GM21723 (cell line): ENCODE data around the gene ZNF92.
"Not testable (repeated sequence)": the region's sequence is repeated elsewhere in the genome, so short reads cannot be mapped to it uniquely, and the experiment has no call there.

Source experiments
- ATAC-seq: cut with Tn5 transposase; IDR thresholded peaks from one replicate; pipeline ENCODE4 v1.9.1; 2021; ENCODE audit warnings: mild to moderate bottlenecking, moderate library complexity; ENCODE audit not compliant: unreplicated experiment

ZNF92 gene

GRCh38 chr7:65373608-65374351 is at the start of gene ZNF92:
TSS of gene ZNF92 (plus strand) at chr7:65373855. CDS start at chr7:65373998, 143 bp downstream.
- ATAC-seq: peak; percentile 100

DNA sequence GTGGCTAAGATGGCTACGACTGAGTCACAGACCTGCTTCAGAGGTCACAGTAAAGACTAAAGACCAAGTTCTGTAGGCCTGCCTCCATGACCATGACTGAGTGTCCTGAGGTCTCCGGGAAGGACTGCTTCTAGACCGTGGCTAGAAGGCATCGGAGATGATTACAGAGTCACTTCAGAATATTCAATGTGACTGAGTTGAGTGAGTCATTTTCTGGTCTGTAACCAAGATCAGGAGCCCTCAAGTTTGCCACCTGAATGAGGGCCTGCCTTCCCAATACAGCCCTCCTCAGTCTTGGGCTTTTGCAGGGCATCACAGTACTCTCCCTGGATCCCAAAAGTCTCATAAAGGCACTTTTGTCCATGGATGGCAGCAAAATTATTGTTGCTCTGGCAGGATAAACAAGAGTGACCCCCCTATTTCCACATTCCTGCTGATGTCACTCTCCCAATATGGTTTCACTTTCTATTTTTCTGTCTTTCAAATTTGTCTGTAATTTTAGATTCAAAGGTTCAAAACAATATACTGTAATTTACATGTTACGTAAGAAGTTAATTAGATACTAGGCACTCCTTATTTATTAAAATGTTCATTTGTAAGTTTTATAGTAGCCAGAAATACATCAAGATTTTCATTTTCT is 47.7 kb upstream of the ZNF92 start:
- no peak for ATAC-seq

DNA sequence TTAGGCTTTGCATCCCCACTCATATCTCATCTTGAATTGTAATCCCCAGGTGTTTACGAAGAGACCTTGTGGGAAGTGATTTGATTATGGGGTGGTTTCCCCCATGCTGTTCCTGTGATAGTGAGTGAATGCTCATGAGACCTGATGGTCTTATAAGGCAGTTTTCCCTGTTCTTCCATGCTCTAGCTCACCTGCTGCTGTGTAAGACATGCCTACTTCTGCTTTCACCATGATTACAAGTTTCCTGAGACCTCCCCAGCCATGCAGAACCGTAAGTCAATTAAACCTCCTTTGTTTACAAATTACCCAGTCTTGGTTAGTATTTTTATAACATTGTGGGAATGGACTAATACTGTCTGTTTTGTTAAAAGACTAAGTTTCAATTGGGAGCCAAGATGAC is 35.3 kb upstream of the ZNF92 start:
- peak; percentile 60 for ATAC-seq

DNA sequence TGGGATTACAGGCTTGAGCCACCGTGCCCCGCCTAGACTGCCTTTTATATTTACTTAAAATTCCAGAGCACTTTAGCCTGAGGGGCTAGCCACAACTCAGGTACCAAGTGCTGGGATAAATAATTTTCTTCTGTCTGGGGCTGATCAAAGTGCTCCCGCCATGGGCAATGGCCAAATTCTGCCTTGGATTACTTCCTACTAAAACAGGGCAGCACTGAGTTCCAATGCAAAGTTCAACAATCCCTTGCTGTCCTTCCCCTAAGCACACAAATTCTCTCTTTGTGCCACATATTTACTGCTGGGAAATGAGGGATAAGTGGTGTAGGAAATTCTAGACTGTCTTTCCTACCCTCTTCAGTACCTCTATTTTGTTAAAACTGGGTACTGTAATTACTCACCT is 34.4 kb upstream of the ZNF92 start:
- no peak for ATAC-seq

GRCh38 chr7:65342723-65343629 is 30.7 kb upstream of the ZNF92 start:
- no peak for ATAC-seq

DNA sequence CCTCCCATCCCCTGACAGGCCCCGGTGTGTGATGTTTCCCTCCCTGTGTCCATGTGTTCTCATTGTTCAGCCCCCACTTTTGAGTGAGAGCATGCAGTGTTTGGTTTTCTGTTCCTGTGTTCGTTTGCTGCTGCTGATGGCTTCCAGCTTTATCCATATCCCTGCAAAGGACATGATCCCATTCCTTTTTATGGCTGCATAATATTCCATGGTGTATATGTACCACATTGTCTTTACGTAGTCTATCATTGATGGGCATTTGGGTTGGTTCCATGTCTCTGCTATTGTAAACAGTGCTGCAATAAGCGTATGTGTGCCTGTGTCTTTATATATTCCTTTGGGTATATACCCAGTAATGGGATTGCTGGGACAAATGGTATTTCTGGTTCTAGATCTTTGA is 29.1 kb upstream of the ZNF92 start:
- ATAC-seq: not testable (repeated sequence)

- no peak for ATAC-seq
Measured at GRCh38 chr7:65354263-65354662, 19.4 kb upstream of the ZNF92 start.

GRCh38 chr7:65369843-65370242 is 3.8 kb upstream of the ZNF92 start:
- no peak for ATAC-seq

DNA sequence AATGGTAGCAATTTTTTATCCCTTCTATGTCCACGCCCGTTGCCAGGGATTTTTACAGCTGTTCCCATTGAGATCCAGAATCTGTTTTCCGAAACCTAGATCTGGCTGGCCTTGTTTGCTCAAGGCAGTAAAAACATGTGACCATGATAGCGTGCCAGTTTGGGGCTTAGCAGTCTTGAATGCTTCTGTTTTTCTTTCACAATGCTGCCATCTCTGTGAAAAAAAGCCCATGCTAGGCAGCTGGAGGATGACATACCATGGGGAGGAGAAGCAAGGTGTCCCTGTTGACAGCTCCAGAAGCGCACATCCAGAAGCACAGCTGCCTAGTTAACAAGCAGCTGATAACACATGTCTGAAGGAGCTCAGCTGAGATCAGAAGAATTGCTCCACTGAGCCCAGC is 2.2 kb upstream of the ZNF92 start:
- no peak for ATAC-seq

DNA sequence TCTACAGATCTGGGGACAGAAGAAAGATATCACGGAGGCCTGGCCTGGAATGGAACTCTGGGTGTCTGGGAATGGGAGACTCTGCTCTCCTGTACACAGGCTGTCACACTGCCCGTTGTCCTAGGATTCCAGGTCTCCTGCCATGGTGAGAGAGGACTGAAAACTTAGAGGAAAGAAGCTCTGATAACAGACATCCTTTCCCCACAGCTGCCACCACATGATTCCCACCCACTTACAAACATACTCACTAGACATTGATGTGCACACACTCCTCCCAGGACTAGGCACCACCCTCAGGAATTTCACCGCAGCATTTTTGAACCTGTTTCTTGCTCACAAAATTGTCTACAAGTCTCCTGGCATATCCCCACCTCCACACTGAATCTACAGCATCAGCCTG is 5.7 kb downstream of the ZNF92 start:
- ATAC-seq: no peak

DNA sequence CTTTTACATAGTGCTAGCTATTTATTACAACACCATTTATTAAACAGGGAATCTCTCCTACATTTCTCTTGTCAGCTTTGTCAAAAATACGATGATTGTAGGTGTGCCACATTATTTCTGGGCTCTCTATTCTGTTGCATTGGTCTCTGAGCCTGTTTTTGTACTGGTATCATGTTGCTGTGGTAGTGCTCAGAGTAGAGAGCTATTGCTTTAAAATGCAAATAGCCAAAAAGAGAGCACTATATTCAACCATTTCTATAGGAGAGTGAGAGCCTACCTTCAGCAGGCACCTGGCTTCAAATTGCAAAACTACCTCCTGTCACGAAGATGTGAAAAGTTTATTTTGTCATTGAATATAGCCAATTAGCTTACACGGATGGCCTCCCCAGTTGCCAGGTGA is 8.1 kb downstream of the ZNF92 start:
- no peak for ATAC-seq

DNA sequence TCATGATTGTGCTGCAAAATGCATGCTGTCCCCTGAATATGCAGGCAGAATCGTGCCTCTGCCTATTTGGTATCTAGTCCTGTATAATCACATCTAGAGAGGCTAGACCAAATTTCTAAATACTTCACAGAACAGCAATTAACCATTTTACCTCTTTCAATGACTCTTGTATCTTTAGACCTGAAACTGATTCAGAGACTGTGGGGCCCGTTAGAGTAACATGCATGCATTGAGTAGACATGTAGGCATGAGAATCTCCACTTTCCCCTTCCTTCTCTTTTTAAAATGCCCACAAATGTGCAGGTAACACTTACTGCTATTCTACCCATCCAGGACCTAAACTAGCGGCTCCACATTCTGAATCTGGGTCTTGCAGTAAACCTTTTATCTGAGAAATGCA is 8.8 kb downstream of the ZNF92 start:
- no peak for ATAC-seq

- ATAC-seq: peak; percentile 39
Measured at GRCh38 chr7:65387891-65388290, 14.2 kb downstream of the ZNF92 start.

DNA sequence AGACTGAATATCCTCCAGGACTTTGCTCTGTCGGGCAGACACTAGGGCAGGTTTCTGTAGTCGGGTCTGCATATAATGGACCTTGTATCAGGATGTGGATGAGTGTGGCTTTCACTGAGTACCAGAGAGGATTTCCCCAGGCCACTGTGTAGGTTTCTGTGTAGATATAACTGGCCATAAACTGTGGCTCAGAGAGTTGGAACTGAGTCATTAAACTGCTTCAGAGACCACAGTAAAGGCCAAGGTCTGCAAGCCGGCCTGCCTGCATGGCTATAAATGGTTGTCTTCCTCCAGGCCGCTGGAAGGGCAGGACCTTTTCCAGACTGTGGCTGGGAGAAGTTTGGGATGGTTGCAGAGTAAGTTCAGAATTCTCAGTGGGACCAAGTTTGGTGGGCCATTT is 16.9 kb downstream of the ZNF92 start:
- peak; percentile 83 for ATAC-seq

GRCh38 chr7:65397730-65398142 is 24.1 kb downstream of the ZNF92 start:
- no peak for ATAC-seq

- ATAC-seq: not testable (repeated sequence)
Measured at GRCh38 chr7:65398671-65399070, 25.0 kb downstream of the ZNF92 start.

DNA sequence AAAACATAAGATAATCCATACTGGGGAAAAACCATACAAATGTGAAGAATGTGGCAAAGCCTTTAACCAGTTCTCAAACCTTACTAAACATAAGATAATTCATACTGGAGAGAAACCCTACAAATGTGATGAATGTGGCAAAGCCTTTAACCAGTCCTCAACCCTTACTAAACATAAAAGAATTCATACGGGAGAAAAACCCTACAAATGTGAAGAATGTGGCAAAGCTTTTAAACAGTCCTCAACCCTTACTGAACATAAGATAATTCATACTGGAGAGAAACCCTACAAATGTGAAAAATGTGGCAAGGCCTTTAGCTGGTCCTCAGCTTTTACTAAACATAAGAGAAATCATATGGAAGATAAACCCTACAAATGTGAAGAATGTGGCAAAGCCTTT is 25.4 kb downstream of the ZNF92 start:
- ATAC-seq: not testable (repeated sequence)

DNA sequence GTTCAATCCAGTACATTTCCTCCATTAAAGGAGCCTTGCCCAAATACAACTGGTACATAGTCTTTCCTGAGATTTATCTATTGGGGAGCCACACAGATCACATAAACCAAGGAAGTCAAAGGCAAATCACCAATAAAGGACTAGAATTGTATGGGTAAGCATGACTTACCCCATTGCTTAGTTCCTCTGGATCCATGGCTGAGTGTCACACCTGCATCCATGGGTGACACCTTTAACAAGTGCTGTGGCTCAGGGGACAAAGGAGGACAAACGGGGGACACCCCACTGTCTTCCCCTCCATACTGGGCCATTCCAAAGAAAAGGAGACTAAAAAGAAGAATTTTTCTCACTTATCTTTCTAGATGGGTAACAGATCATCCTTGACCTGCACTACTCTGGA is 30.4 kb downstream of the ZNF92 start:
- no peak for ATAC-seq

DNA sequence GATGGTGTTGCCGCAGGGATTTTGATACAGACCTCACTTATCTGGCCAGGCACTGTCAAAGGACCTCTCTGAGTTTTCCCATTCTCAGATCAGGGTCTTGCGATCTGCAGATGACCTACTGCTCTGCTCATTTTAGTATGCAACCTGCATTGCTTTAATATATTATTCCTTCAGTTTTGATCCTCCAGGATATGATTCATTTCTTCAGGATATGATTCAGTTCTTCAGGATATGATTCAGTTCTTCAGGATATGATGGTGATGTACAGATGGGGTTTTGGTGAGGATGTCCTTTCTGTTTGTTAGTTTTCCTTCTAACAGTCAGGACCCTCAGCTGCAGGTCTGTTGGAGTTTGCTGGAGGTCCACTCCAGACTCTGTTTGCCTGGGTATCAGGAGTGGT is 33.1 kb downstream of the ZNF92 start:
- not testable (repeated sequence) for ATAC-seq

- ATAC-seq: no peak
Measured at GRCh38 chr7:65409363-65409762, 35.7 kb downstream of the ZNF92 start.

GRCh38 chr7:65411249-65411648 is 37.6 kb downstream of the ZNF92 start:
- ATAC-seq: no peak

- ATAC-seq: no peak
Measured at GRCh38 chr7:65422670-65423069, 49.0 kb downstream of the ZNF92 start.
